HuH-7.5 (cell line): Measurements from ENCODE around the gene TMEM114.

ENCODE experiments used
- DNase-seq: peaks from one replicate; pipeline ENCODE4 v3.0.0; 2011; ENCODE audit warnings: low spot score

TMEM114 gene

DNA sequence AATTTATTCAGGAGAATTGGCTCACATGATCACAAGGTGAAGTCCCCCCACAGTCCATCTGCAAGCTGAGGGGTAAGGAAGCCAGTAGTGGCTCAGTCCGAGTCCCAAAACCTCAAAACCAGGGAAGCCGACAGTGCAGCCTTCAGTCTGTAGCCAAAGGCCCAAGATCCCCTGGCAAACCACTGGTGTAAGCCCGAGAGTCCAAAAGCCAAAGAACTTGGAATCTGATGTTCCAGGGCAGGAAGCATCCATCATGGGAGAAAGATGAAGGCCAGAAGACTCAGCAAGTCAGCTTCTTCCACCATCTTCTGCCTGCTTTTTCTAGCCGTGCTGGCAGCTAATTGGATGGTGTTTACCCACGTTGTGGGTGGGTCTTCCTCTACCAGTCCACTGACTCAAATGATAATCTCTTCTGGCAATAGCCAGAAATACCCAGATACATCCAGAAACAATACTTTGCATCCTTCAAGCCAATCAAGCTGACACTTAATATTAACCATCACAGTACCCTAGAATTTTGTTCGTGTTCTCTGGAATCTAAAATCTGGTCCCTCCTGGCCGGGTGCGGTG is 40.4 kb downstream of the TMEM114 start:
- no peak for DNase-seq

- no peak for DNase-seq
Measured at GRCh38 chr16:8548166-8548565, 42.1 kb downstream of the TMEM114 start.

DNA sequence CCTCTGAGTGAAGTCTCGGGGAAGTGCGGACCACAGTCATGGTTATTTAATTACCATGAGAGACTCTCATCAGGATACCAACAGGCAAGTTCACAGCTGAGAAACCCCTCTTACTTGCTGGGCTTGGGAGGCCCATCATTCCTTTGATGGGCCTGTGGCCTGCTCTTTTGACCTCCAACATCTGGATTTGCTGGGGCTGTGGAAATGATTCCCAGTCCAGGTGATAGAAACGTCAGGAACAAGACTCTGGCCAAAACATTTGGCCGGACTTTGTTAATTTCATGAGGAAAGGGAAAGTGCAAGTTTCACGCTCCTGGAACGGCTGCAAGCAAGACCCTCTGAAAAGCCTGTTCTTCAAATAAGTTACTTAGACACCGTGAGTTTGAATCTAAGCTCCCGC is 42.5 kb downstream of the TMEM114 start:
- DNase-seq, result no peak

DNA sequence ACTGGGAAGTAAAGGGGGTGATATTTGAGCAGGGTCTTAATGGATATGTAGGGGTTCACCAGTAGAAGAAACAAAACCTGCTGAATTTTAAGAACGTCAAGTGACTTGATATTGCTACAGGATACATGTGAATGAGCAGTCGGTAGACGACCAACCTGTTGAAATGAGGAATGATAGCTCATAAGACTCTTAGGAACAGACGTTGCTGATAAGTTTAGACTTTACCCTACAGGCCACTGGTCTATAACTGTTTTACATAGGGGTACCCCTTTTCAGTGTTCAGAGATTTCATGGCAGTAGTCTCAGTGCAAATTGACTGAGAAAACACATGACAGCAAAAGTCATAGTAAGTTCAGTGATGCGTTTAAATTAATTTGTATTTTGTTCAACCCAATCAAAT is 45.9 kb downstream of the TMEM114 start:
- DNase-seq, result no peak

GRCh38 chr16:8543258-8543657 is 47.1 kb downstream of the TMEM114 start:
- no peak for DNase-seq

DNA sequence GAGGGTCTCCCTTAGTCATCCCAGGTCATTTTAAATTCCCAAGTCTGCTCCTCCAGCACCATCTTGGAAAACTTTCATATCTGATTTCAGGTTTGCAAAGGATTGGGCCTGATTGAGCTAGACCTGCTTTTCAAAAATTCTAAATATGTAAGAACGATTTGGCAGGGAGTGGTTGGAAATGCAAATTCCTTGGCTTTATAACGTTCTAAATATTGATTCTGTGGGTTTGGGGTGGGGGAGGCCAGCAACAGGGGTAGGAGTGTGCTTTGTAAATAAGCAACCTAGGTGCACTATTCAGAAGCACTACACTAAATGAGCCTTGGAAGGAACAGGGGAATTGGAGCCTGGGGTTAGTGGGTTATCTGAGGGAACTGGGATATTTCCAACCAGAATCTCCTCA is 47.9 kb downstream of the TMEM114 start:
- DNase-seq, result no peak

- DNase-seq, result no peak
Measured at GRCh38 chr16:8541868-8542267, 48.4 kb downstream of the TMEM114 start.

GRCh38 chr16:8537691-8538342 is 52.5 kb downstream of the TMEM114 start:
- no peak for DNase-seq

DNA sequence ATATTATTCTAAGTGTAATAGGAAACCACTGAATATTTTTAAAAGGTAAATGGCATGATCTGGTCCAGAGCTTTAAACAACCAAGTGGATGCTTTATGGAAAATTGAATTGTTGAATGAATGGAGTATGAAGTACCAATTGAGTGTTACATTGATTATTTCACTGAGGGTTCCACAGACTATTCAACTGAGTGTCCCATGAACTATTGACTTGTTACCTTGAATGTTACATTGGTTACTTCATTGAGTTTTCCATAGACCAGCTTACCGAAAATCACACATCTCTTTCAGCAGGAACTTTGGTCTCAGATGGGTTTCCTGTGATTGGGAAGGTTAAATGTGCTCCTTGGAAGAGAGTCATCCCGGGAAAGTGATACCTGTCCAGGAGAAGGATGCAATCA is 56.8 kb downstream of the TMEM114 start:
- DNase-seq, result no peak

DNA sequence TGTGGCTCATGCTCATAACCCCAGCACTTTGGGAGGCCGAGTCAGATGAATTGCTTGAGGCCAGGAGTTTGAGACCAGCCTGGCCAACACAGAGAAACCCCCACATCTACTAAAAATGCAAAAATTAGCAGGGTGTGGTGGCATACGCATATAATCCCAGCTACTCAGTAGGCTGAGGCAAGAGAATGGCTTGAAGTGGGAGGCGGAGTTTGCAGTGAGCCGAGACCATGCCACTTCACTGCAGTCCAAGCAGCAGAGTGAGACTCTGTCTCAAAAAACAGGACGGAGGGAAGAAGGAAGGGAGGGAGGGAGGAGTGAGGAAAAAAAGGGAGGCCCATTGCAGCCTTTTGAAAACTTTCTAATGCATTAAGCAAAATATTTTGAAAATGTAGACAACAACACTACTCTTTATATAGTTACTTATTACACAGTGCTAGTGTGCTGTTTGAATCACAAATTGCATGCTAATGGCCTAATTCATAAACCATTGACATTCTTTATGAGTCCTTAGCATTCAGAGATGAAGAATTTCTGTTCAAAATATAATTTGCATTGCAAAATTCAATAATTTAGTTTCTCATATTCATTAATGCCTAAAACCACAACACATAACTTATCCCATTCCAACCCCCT is 59.4 kb downstream of the TMEM114 start:
- DNase-seq, result no peak

DNA sequence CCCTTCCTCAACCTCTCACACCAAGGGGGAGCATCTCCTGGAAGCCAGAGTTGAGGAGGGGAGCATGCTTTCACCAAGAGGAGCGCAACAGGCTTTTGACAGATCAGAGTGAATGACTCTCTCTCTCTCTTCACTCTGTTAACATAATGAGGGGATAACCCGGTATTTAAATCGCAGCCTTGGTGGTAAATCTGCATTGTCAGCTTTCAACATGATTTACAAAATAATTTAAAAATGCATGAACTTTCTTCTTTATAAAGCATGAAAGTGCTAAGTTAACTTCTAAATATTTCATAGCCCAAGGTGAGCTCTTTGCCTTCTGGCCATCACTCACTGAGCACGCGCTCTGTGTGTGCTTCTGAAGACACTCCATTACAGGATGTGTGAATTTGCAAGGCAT is 61.8 kb downstream of the TMEM114 start:
- DNase-seq, result no peak

DNA sequence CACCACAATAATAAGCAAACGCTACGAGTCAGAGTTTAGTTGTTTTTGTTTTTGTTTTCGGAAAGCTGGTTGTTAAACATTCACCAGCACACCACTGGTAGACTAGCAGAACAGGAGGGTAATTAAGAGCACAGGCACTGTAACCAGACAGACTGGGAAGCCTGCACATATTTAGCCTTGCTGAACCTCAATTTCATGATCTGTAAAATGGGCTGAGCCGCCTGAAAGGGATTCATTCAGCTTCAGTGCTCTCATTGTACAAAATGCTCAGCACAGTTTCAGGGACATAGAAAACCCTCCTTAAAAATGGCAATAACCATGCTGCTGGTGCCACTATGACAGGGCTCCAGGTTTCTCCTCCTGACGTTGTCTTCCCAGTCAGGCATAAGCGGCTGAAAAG is 66.4 kb downstream of the TMEM114 start:
- no peak for DNase-seq

GRCh38 chr16:8522757-8523156 is 67.6 kb downstream of the TMEM114 start:
- DNase-seq, result no peak

DNA sequence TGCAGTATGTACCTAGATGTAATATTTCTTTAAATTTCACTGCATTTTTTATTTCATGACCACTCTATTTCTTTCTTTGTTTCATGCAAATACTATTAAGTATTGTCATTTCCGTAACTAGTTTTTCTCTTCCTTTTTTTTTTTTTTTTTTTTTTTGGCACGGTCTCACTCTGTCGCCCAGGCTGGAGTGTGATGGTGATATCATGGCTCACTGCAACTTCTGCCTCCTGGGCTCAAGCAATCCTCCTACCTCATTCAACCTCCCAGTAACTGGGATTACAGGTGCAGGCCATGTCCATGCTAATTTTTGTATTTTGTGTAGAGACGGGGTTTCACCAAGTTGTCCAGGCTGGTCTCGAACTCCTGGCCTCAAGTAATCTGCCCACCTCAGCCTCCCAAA is 70.7 kb downstream of the TMEM114 start:
- DNase-seq, result no peak
